HG03469 (cell line): ENCODE results near the gene ZNF154.
"Not testable (repeated sequence)": the region's sequence is repeated elsewhere in the genome, so short reads cannot be mapped to it uniquely, and the experiment has no call there.

Experiments
- ATAC-seq: cut with Tn5 transposase; IDR thresholded peaks from one replicate; pipeline ENCODE4 v1.9.1; 2021; ENCODE audit warnings: mild to moderate bottlenecking, moderate library complexity, moderate number of reproducible peaks; ENCODE audit not compliant: unreplicated experiment

Gene ZNF154

DNA sequence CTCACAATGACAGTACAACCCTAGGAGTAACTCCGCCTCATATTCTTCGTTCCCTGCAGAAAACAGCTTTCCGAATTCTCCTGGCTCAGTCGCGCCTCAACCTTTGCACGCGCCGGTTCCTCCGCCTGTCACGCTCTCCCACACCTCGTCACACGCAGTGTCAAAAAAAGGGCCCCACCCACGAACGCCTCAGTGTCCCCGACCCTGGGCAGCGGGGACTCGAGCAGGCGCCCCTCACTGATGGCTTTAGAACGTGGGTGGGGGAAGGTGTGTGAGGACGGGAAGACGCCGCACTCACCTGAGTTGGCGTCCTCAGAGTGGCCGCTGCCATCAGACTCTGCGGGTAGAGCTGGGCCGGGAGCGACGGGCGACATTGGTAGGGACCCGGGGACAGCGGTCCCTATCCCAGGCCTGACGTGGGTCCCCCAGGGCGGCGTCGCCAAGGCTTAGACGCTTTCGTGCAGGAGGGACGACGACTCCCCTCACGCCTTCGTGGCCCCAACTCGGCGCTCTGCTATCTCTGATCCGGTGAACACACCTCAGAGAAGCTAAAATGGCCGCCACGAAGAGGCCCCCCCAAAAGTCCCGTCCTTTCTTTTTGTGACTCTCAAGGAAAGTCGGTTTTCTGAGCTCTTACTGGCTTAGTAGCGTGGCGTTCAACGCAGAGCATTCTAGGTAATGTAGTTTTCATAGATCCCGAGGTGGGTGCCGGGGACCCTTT is at the start of gene ZNF154:
Gene ZNF154 (minus strand): TSS at position 564 of the 721 bp plus-strand sequence. CDS start 233 bp downstream, at position 331.
- ATAC-seq = no peak

DNA sequence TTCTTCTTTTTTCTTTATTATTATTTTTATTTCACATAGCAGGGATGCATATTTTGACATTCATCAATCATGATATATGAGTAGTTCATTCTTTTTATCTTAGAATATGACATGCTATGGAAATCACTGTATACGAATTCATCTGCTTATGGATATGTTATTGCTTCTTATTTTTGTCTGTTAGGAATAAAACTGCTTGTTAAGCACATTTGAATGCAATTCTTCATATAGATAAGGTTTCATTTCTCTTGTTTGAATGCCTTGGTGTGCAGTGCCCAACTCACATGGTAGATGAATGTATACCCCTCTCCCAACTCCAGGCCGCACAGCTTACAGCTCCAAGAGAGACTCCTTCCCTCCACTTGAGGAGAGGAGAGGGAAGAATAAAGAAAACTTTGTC is 48.9 kb upstream of the ZNF154 start:
- no peak for ATAC-seq

DNA sequence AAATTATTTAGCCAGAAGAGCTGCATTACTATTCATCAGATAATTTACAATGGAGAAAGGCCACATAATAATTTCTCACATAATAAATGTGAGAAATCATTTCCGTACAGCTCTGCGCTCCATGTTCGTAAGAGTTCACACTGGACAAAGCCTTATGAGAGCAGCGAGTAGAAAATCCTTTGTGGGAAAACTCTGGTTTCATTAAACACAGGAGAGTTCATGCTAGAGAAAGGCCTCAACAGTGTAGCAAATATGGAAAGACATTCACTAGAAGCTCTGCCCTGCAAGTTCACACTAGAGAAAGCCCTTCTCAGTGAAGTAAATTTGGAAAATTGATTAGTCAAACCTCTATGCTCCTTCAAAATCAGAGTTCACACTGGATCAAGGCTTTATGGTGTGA is 46.0 kb upstream of the ZNF154 start:
- no peak for ATAC-seq

DNA sequence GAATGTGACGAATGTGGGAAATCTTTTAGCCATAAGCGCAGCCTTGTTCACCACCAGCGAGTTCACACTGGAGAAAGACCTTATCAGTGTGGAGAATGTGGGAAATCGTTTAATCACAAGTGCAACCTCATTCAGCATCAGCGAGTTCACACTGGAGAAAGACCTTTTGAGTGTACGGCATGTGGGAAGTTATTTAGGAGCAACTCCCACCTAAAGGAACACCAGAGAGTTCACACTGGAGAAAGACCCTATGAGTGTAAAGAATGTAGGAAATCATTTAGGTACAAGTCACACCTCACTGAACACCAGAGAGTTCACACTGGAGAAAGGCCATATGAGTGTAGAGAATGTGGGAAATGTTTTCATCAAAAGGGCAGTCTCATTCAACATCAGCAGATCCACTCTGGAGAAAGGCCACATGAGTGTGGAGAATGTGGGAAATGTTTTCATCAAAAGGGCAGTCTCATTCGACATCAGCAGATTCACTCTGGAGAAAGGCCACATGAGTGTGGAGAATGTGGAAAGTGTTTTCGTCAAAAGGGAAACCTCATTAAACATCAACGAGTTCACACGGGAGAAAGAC is 45.2 kb upstream of the ZNF154 start:
- ATAC-seq = no peak

- ATAC-seq = no peak
Measured at GRCh38 chr19:57748029-57748428, 39.0 kb upstream of the ZNF154 start.

- no peak for ATAC-seq
Measured at GRCh38 chr19:57747472-57747807, 38.4 kb upstream of the ZNF154 start.

DNA sequence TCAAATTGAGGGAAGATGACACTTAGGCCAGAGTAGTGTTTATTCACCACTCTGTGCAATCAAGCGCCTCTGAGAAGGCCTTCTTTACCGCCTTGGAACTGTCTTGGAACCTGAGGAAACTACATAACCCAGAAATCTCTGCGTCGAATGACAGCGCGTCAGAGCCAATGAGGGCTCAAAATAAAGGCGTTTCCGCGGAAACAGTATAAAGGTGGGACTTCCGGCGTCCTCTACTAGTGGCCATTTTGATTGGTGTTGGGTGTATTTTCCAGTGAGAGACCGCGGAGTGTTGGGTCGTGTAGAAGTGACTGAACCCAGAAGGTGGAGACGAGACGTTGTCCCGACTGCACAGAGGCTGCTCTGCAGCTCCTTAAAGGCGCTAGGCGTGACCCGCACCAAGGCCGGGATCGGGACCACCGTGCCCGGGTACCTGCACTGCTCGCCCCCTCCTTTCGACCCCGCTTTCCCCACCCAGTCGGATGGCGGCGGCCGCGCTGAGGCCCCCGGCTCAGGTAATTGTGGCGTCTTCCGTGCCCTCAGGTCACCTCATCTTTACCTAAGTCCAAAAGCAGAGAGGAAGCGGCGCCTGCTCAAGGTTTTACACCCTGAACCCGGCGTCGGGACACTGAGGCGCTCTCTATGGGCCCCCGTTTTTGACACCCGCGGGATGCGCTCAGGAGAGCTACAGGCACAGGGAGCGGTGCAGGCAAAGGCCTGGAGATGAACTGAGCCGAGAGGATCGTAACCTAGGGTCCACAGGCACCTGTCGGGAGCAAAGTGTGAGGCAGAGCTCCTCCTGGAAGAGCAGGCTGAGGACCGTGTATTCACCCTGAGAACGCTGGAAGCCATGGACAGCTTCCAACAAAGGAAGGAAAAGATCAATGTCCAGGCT is 37.8 kb upstream of the ZNF154 start, which contains the start of gene ZNF776:
Gene ZNF776 (plus strand): TSS at position 236 of the 892 bp plus-strand sequence. CDS start 244 bp downstream, at position 480.
- ATAC-seq = peak; percentile 87

DNA sequence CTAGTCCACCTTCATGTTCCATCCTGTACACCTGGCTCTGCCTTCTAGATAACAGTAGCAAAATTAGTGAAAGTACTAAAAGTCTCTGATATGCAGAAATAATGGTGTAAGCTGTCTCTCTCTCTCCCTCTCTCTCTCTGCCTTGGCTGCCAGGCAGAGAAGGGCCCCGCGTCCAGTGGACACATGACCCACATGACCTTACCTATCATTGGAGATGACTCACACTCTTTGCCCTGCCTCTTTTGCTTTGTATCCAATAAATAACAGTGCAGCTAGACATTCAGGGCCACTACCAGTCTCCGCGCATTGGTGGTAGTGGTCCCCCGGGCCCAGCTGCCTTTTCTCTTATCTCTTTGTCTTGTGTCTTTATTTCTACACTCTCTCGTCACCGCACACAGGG is 29.8 kb upstream of the ZNF154 start:
- not testable (repeated sequence) for ATAC-seq

DNA sequence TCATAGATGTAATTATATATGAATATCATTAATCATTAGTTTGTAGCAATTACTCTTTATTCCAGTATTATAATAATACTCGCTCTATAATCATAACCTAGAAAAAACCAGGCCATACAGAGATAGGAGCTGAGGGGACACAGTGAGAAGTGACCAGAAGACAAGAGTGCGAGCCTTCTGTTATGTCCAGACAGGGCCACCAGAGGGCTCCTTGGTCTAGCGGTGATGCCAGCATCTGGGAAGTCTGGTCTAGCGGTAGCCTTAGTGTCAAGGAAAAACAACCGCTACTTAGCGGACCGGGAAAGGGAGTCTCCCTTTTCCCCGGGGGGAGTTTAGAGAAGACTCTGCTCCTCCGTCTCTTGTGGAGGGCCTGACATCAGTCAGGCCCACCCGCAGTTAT is 29.3 kb upstream of the ZNF154 start:
- not testable (repeated sequence) for ATAC-seq

- ATAC-seq = no peak
Measured at GRCh38 chr19:57720878-57721277, 11.9 kb upstream of the ZNF154 start.

GRCh38 chr19:57719901-57720519 is 11.0 kb upstream of the ZNF154 start:
- ATAC-seq = no peak

GRCh38 chr19:57719424-57719823 is 10.4 kb upstream of the ZNF154 start:
- no peak for ATAC-seq

GRCh38 chr19:57712222-57712621 is 3.2 kb upstream of the ZNF154 start:
- no peak for ATAC-seq

- no peak for ATAC-seq
Measured at GRCh38 chr19:57709616-57710015, 612 bp upstream of the ZNF154 start.

GRCh38 chr19:57706346-57706745 is 2.7 kb downstream of the ZNF154 start:
- ATAC-seq = no peak

- ATAC-seq = no peak
Measured at GRCh38 chr19:57701625-57702024, 7.4 kb downstream of the ZNF154 start.

DNA sequence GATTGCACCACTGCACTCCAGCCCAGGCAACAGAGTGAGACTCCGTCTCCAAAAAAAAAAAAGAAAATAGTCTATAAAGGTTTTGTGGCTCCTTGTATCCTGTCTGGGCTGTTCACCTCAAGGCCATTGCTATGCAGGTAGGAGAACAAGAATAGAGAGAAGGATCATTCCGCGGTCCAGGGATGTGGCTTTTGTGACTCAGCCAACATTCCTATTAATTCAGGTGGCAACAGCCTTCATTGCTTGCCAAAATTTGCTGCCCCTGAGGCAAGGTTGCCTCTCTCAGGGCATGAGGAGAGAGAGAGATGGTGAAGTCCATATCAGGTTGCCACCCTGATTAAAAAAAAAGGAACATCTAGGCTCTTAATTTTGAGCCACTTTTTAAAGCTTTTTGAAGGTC is 19.3 kb downstream of the ZNF154 start:
- ATAC-seq = no peak

GRCh38 chr19:57688011-57688763 is 20.8 kb downstream of the ZNF154 start:
- no peak for ATAC-seq

GRCh38 chr19:57687363-57688010 is 21.5 kb downstream of the ZNF154 start:
- ATAC-seq = no peak

- no peak for ATAC-seq
Measured at GRCh38 chr19:57686727-57687126, 22.3 kb downstream of the ZNF154 start.
